ENCODE data around the gene PRPF31.
"Not testable (repeated sequence)": the region's sequence is repeated elsewhere in the genome, so short reads cannot be mapped to it uniquely, and the experiment has no call there.

Gene PRPF31

DNA sequence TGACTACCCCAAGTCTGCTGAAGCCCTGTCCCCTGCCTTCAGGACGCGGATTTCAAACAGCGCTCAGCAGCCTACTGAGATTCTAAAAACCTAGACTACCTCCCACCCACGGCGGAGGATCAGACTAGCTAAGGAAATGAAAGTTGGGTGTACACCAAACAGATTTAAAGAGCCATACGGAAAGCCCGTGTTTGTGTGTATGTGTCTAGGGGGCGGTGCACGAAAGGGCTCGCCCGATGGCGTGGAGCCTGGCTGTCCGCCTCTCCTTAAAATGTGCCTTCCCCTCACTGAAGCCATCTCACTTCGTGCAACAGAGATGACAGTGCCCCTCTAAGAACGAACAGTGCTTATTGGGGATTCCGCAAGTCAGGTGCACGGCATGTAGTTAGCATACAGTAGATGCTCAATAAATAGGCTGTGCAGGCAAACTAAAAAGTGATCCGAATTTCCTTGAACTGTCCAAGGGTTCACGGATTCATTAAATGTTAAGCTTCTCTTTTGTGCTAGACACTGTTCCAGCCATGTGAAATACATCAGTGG is 43.3 kb downstream of the PRPF31 start:
- H3K4me1 Mint-ChIP-seq (ENCODE audit: low read depth): peaks cover 45% of the 10 kb centered on the region
- no peaks in the 10 kb centered on the region for H3K9me3 Mint-ChIP-seq
- H3K27me3 Mint-ChIP-seq (ENCODE audit: low read depth): no peaks in the 10 kb centered on the region
- peak overlapping the region; percentile 100 for H3K27ac Mint-ChIP-seq
- peaks cover 30% of the 10 kb centered on the region for H3K36me3 Mint-ChIP-seq (ENCODE audit: low read depth)
- peak overlapping the region; percentile 100 for H3K4me3 Mint-ChIP-seq
- DNase-seq (ENCODE audit: low spot score): peak; percentile 51

GRCh38 chr19:54159352-54160181 is 44.0 kb downstream of the PRPF31 start, which contains the start of gene LENG1:
Gene LENG1, minus strand, starts transcription at chr19:54159721. Its CDS starts 26 bp downstream, at chr19:54159695.
- Mint-ChIP-seq H3K4me1 (ENCODE audit: low read depth) (peaks cover 46% of the 10 kb centered on the region), H3K9me3 (no peaks in the 10 kb centered on the region), H3K27ac (peak within 1 kb of the TSS; percentile 100), H3K27me3 (ENCODE audit: low read depth) (no peaks in the 10 kb centered on the region), H3K4me3 (peak within 1 kb of the TSS; percentile 100), H3K36me3 (ENCODE audit: low read depth) (peaks cover 23% of the 10 kb centered on the region)
- peak; percentile 100 for DNase-seq (ENCODE audit: low spot score)

- no peak for DNase-seq (ENCODE audit: low spot score)
- Mint-ChIP-seq H3K27ac (peak overlapping the region; percentile 100), H3K4me3 (peak overlapping the region; percentile 100), H3K36me3 (ENCODE audit: low read depth) (peaks cover 18% of the 10 kb centered on the region), H3K4me1 (ENCODE audit: low read depth) (peaks cover 41% of the 10 kb centered on the region), H3K27me3 (ENCODE audit: low read depth) (no peaks in the 10 kb centered on the region), H3K9me3 (no peaks in the 10 kb centered on the region)
Measured at GRCh38 chr19:54160182-54160811, 44.7 kb downstream of the PRPF31 start.

DNA sequence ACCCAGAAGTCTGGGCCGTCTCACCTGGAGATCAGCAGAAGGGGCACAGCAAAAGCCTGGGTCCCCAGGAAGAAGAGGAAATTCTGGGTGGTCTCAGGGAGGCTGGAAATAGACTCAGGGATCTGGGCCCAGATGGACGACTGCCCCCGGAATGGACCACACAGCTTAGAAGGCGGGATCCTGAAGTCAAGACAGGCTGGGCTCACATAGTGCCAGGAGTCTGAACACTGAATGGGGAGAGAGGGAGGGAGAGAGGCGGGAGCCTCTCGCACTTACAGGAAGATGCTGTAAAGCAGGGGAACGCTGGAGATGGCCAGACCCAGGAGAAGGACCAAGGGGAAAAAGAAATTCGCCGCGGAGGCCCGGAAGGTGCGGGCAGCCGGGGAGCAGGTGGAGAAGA is 45.3 kb downstream of the PRPF31 start:
- peak overlapping the region; percentile 100 for H3K4me3 Mint-ChIP-seq
- no peaks in the 10 kb centered on the region for H3K27me3 Mint-ChIP-seq (ENCODE audit: low read depth)
- DNase-seq (ENCODE audit: low spot score): no peak
- H3K4me1 Mint-ChIP-seq (ENCODE audit: low read depth): peaks cover 41% of the 10 kb centered on the region
- H3K36me3 Mint-ChIP-seq (ENCODE audit: low read depth): peaks cover 15% of the 10 kb centered on the region
- H3K9me3 Mint-ChIP-seq: no peaks in the 10 kb centered on the region
- peak overlapping the region; percentile 100 for H3K27ac Mint-ChIP-seq

DNA sequence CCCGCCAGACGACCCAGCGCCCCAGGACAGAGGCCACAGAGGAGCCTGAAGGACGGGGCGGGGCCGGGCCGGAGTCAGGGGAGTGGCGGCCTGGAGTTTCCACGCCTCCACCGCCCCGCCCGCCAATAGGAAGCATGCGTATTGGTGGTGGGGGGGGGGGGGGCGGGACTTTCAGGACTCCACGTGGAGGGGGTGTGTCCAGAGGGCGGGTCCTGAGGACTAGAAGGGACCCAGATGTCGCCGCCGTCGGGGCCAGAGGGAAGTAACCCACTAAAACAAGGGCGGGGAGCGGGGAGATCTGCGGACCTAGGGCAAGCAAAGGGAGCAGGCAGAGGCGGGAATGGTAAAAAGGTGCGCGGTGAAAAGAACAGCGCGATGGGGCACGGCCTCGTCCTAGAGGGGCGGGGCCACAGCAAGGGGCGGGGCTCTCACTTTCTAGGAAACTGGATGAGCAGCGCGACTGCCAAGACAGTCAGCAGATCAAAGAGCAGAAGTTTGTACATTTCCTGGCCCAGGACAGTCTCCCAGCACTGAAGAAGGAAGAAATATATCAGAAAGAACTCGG is 46.8 kb downstream of the PRPF31 start:
- Mint-ChIP-seq H3K4me1 (ENCODE audit: low read depth) (peaks cover 37% of the 10 kb centered on the region), H3K36me3 (ENCODE audit: low read depth) (peaks cover 6% of the 10 kb centered on the region)

GRCh38 chr19:54162884-54163283 is 47.3 kb downstream of the PRPF31 start:
- H3K36me3 Mint-ChIP-seq (ENCODE audit: low read depth): peaks cover 6% of the 10 kb centered on the region
- no peak for DNase-seq (ENCODE audit: low spot score)
- H3K27ac Mint-ChIP-seq: peak overlapping the region; percentile 55
- peak overlapping the region; percentile 81 for H3K4me3 Mint-ChIP-seq
- peaks cover 37% of the 10 kb centered on the region for H3K4me1 Mint-ChIP-seq (ENCODE audit: low read depth)
- no peaks in the 10 kb centered on the region for H3K27me3 Mint-ChIP-seq (ENCODE audit: low read depth)
- H3K9me3 Mint-ChIP-seq: no peaks in the 10 kb centered on the region

More for the DNA sequence above, 46.8 kb downstream of the PRPF31 start:
- Mint-ChIP-seq H3K9me3 (no peaks in the 10 kb centered on the region), H3K27ac (peak overlapping the region; percentile 76), H3K4me3 (peak overlapping the region; percentile 81), H3K27me3 (ENCODE audit: low read depth) (no peaks in the 10 kb centered on the region)
- peak; percentile 75 for DNase-seq (ENCODE audit: low spot score)

GRCh38 chr19:54164369-54165068 is 49.0 kb downstream of the PRPF31 start:
- peaks cover 31% of the 10 kb centered on the region for H3K4me1 Mint-ChIP-seq (ENCODE audit: low read depth)
- peak overlapping the region; percentile 81 for H3K4me3 Mint-ChIP-seq
- peak overlapping the region; percentile 52 for H3K27ac Mint-ChIP-seq
- H3K36me3 Mint-ChIP-seq (ENCODE audit: low read depth): peaks cover 1% of the 10 kb centered on the region
- DNase-seq (ENCODE audit: low spot score): peak; percentile 80
- no peaks in the 10 kb centered on the region for H3K27me3 Mint-ChIP-seq (ENCODE audit: low read depth)
- no peaks in the 10 kb centered on the region for H3K9me3 Mint-ChIP-seq

GRCh38 chr19:54165222-54165621 is 49.7 kb downstream of the PRPF31 start:
- no peaks in the 10 kb centered on the region for H3K36me3 Mint-ChIP-seq (ENCODE audit: low read depth)
- no peaks in the 10 kb centered on the region for H3K27me3 Mint-ChIP-seq (ENCODE audit: low read depth)
- H3K4me1 Mint-ChIP-seq (ENCODE audit: low read depth): peaks cover 28% of the 10 kb centered on the region
- H3K27ac Mint-ChIP-seq: no peak overlapping the region
- H3K4me3 Mint-ChIP-seq: peak overlapping the region; percentile 81
- no peaks in the 10 kb centered on the region for H3K9me3 Mint-ChIP-seq
- DNase-seq (ENCODE audit: low spot score): no peak

DNA sequence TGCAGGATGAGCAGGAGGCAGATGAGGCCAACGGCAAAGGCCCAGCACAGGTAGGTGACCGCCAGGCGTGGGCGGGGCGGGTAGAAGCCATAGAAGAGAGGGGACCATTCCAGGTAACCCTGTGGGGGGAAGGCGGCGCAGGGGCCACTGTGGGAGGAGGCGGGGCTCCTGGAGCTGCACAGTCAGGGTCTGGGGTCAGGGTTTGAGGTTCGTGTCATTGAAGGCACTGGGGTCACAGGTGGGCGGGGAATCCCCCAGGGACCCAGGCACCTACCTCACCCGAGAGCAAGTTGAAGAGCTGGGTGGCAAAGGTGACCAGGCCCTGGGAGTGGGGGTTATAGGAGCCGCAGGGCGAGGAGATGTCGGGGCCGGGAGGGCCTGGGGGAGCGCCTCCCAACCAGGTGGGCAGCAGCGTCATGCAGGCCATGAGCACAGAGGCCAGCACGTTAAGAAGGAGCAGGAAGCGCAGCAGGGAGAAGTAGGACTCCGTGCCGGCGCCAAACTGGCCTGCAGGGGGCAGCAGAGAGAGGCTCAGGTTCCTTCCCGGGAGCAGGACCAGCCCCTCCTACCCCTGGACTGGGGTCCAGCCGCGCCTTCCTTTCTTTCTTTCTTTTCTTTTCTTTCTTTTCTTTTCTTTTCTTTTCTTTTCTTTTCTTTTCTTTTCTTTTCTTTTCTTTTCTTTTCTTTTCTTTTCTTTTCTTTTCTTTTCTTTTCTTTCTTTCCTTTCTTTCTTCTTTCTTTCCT is 52.8 kb downstream of the PRPF31 start:
- Mint-ChIP-seq H3K9me3 (no peaks in the 10 kb centered on the region), H3K36me3 (ENCODE audit: low read depth) (no peaks in the 10 kb centered on the region), H3K4me3 (no peak overlapping the region), H3K4me1 (ENCODE audit: low read depth) (peaks cover 13% of the 10 kb centered on the region), H3K27me3 (ENCODE audit: low read depth) (no peaks in the 10 kb centered on the region), H3K27ac (no peak overlapping the region)
- DNase-seq (ENCODE audit: low spot score): peak; percentile 82

GRCh38 chr19:54169149-54169740 is 53.7 kb downstream of the PRPF31 start:
- no peak for DNase-seq (ENCODE audit: low spot score)
- H3K4me1 Mint-ChIP-seq (ENCODE audit: low read depth): peaks cover 8% of the 10 kb centered on the region
- H3K9me3 Mint-ChIP-seq: no peaks in the 10 kb centered on the region
- no peak overlapping the region for H3K4me3 Mint-ChIP-seq
- H3K27me3 Mint-ChIP-seq (ENCODE audit: low read depth): no peaks in the 10 kb centered on the region
- no peaks in the 10 kb centered on the region for H3K36me3 Mint-ChIP-seq (ENCODE audit: low read depth)
- no peak overlapping the region for H3K27ac Mint-ChIP-seq

DNA sequence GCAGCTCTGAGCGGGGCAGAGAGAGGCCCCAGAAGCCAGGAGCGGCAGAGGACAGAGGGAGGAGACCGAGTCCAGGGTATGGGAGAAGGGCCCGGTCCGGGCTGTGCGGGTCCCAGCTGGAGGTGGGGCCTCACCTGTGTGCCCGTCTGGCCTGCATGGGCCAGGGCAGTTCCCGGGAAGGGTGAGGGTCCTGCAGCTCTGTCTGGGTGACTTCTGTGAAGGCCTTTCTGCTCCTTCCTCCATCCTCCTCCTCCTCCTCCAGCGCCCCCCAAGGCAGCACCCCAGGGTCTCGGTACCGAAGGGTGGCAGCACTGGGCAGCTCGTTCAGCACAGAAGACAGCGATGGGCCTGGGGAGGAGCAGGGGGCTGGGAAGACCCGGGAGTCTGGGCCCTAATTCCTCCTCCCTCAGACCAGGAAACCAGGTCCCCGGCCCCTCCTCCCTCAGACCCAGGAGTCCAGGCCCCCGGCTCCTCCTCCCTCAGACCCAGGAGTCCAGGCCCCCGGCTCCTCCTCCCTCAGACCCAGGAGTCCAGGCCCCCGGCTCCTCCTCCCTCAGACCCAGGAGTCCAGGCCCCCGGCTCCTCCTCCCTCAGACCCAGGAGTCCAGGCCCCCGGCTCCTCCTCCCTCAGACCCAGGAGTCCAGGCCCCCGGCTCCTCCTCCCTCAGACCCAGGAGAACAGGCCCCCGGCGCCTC is 56.3 kb downstream of the PRPF31 start:
- not testable (repeated sequence) for H3K27me3 Mint-ChIP-seq (ENCODE audit: low read depth); H3K4me1 Mint-ChIP-seq (ENCODE audit: low read depth); H3K36me3 Mint-ChIP-seq (ENCODE audit: low read depth); H3K9me3 Mint-ChIP-seq; H3K4me3 Mint-ChIP-seq; DNase-seq (ENCODE audit: low spot score)
- peak overlapping the region; percentile 34 for H3K27ac Mint-ChIP-seq
